Measurements from ENCODE around the gene KLHL7. TPM values are rescaled to one million over a fixed set of nuclear protein-coding genes. Genes with fewer than 3 reads are reported as not detected.

KLHL7 gene
- total RNA-seq, 1 donor from 2014 or later = 16.4 TPM

DNA sequence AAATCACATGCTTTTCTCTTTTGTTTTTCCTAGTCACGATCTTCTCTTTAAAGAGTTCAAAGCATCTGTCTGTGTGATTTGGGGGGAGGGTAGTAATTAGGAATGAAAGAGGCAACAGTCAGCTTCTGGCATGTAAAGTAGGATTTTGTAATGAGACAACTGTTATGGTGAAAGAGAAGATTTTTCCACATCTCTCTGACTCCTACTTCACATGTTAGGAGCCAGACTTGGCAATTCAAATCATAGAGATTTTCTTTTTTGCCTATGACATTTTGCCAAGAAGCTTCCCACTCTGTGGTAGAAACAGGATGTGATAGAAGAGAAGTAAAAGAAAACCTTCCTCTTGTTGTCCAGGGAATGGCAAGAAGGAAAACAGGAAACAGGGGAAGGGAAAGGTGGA is 38.3 kb upstream of the KLHL7 start:
- Histone ChIP-seq H3K27ac (no peak overlapping the region), H3K36me3 (no peaks in the 10 kb centered on the region), H3K4me3 (no peak overlapping the region), H3K27me3 (no peaks in the 10 kb centered on the region), H3K4me1 (no peaks in the 10 kb centered on the region), H3K9me3 (no peaks in the 10 kb centered on the region)
- DNase-seq = no peak
- ATAC-seq = no peak
- intact Hi-C loops (cut with DNase I) = no loop called here
- TF ChIP-seq, protein P1, sequence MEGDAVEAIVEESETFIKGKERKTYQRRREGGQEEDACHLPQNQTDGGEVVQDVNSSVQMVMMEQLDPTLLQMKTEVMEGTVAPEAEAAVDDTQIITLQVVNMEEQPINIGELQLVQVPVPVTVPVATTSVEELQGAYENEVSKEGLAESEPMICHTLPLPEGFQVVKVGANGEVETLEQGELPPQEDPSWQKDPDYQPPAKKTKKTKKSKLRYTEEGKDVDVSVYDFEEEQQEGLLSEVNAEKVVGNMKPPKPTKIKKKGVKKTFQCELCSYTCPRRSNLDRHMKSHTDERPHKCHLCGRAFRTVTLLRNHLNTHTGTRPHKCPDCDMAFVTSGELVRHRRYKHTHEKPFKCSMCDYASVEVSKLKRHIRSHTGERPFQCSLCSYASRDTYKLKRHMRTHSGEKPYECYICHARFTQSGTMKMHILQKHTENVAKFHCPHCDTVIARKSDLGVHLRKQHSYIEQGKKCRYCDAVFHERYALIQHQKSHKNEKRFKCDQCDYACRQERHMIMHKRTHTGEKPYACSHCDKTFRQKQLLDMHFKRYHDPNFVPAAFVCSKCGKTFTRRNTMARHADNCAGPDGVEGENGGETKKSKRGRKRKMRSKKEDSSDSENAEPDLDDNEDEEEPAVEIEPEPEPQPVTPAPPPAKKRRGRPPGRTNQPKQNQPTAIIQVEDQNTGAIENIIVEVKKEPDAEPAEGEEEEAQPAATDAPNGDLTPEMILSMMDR (IDR thresholded peaks at IDR 0.05) = no peak

DNA sequence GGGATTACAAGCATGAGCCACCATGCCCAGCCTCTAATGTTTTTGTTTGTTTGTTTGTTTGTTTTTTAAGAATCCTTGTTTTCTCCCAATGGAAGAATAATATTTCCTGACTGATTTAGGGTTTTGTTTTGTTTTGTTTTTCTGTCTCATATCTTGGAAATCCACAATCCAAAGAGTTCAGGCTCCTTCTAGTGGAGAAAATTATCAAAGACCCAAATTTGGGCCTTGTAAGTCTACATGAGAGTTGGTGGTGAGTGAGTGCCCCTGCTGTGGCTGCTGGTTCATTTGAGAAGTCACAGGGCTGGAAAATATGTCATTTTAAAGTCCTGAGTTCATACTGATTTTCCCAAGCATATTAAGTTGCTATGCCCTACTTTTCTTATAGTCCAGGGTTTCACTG is 33.5 kb upstream of the KLHL7 start:
- TF ChIP-seq, protein P1 (IDR thresholded peaks at IDR 0.05) = peak; percentile 27
- H3K36me3 ChIP-seq = no peaks in the 10 kb centered on the region
- H3K27ac ChIP-seq = no peak overlapping the region
- no peaks in the 10 kb centered on the region for H3K27me3 ChIP-seq
- intact Hi-C loops (cut with DNase I) = no loop called here
- no peak for DNase-seq
- H3K4me1 ChIP-seq = no peaks in the 10 kb centered on the region
- ATAC-seq = no peak
- H3K9me3 ChIP-seq = no peaks in the 10 kb centered on the region
- no peak overlapping the region for H3K4me3 ChIP-seq

DNA sequence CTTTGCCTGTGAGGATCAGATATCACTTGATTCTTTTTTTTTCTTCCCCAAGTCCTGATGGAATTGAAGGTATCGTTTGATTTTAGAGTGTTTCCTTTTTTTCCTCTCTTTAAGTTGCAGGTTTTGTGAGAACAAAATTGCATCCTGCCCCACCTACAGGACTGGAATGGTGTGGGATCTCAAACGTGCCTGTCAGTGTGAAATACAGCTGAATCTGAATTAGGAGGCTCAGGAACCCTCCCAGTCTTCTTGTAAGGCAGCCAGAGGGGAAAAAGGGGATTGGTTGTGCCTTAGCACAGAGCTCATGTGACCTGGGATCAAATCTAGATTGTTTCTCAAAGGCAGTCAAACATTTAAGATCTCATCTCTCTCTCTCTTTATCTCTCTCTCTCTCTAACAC is 32.7 kb upstream of the KLHL7 start:
- H3K27ac ChIP-seq = no peak overlapping the region
- H3K9me3 ChIP-seq = no peaks in the 10 kb centered on the region
- no peaks in the 10 kb centered on the region for H3K36me3 ChIP-seq
- intact Hi-C loops (cut with DNase I) = no loop called here
- ATAC-seq = no peak
- no peaks in the 10 kb centered on the region for H3K27me3 ChIP-seq
- no peak overlapping the region for H3K4me3 ChIP-seq
- DNase-seq = no peak
- TF ChIP-seq, protein P1 (IDR thresholded peaks at IDR 0.05) = no peak
- H3K4me1 ChIP-seq = no peaks in the 10 kb centered on the region

DNA sequence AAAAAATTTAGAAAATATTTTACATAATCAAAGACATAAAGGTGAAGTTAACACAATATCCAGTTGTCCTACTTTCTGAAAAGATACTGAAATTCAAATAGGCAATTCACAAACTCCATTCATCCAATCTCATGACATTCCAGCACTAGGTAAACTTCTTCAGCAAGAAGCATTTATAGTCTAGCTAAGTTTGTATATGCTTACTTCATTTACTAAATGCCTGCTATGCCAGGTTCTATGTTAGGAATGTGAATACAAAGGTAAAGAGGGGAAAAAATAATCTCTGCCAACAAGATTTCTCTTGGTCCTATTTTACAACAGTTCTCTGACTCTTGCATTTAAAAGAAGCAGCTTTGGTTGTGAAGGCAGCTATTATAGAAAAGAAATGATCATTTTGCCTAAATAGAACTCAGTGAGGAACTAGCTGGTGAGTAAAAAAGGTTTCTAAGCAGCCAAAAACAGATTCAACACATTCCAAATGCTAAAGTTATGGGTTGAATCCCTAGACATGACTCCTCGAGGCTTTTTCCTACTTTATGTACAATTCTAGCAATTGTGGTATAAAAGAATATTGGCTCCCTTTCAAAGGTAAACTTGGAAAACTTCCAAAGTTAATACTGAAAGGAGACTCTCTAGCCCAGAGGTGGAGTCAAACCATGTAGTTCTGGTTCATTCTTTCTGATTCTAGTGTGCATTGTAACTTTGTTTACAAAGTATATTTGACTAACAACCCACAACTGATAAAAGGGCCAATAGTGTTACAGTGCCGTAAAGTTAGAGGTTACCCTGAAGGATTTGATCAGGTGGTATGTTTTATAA is 30.9 kb upstream of the KLHL7 start:
- intact Hi-C loops (cut with DNase I) = no loop called here
- DNase-seq (no peak), ATAC-seq (peak; percentile 65)
- TF ChIP-seq, protein P1 (IDR thresholded peaks at IDR 0.05) = no peak
- Histone ChIP-seq H3K27me3 (no peaks in the 10 kb centered on the region), H3K4me1 (no peaks in the 10 kb centered on the region), H3K36me3 (no peaks in the 10 kb centered on the region), H3K27ac (no peak overlapping the region), H3K4me3 (no peak overlapping the region), H3K9me3 (no peaks in the 10 kb centered on the region)

DNA sequence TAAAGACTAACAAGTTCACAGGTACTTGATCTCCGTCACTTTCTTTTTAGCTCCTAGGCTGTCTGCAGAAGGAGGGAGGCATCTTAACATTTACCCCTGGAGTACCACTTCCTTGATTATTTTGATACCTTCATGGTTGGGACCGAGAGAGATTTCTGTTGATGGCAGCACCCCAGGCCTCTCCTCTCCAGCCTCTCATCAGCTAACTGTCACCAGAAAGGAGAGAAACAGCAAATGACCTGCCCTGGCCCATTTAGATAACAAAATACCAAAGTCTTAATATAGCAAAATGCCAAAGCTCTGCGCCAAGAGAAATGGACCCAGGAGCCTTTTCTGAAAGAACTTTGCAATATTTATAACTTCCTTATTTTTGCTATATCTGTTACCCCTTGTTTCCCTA is 30.0 kb upstream of the KLHL7 start:
- intact Hi-C loops (cut with DNase I) = no loop called here
- no peaks in the 10 kb centered on the region for H3K36me3 ChIP-seq
- no peaks in the 10 kb centered on the region for H3K27me3 ChIP-seq
- ATAC-seq = no peak
- TF ChIP-seq, protein P1 (IDR thresholded peaks at IDR 0.05) = no peak
- no peak overlapping the region for H3K4me3 ChIP-seq
- H3K9me3 ChIP-seq = no peaks in the 10 kb centered on the region
- no peaks in the 10 kb centered on the region for H3K4me1 ChIP-seq
- DNase-seq = no peak
- H3K27ac ChIP-seq = no peak overlapping the region
